IPS-18c (cell line): Measurements from ENCODE around the gene EFNB1.
"Not testable (repeated sequence)": the region's sequence is repeated elsewhere in the genome, so short reads cannot be mapped to it uniquely, and the experiment has no call there.

Experiments used
- H3K4me3 ChIP-seq: 2 replicates; pipeline ENCODE4 v1.7.0; 2013; ENCODE audit warnings: low read depth, mild to moderate bottlenecking, low read length, moderate library complexity; ENCODE audit not compliant: insufficient read depth
- H3K9me3 ChIP-seq: one replicate; pipeline ENCODE4 v1.6.1; 2013; ENCODE audit warnings: mild to moderate bottlenecking, low read length, moderate library complexity; ENCODE audit not compliant: control insufficient read depth, insufficient read depth

Gene EFNB1

DNA sequence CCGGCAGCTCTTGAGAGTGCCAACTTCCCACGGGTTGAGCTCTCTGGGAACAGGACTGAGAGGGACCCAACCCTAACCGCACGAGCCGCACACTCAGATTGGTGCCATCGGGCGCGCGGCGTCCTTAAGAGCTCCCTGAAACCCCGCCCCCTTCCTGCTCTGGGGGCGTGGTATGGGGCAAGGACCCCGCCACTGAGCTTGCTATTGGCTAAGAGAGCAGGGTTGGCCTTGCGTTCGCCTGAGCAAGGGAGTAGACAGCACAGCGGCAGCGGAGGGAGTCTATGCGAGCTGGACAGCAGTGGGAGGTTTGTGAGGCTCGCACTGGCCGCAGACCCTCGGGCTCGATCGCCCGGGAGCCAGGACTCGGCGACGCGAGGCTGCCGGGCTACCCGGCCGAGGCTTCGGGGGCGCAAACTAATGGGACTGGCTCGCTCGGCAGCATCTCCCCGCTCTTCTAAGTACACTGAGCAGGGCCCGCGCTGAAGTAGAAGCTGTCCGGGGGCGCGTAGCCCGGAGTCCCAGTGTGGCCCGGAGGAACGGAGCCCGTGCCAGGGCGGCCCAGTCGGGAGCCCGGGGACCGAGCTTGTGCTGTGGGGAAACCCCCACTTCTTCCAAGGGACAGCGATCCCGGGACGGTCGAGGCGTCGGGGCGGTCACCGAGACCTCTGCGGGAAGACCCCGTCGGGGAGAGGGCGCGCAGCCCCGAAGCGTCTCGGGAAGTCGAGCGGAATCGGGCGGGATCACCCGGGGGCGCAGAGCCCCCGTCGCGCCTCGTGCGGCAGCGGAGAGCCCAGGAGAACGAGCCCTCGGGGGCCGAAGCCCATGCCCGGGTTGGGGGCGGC, at the start of gene EFNB1:
Gene EFNB1 (plus strand): TSS at position 282 of the 842 bp plus-strand sequence. CDS start 756 bp downstream, outside the sequence.
- Histone ChIP-seq H3K4me3 (peak within 1 kb of the TSS; percentile 58), H3K9me3 (peaks cover 15% of the 10 kb centered on the region)

GRCh38 chrX:68781295-68781694, 47.5 kb upstream of the EFNB1 start:
- not testable (repeated sequence) for H3K9me3 ChIP-seq, H3K4me3 ChIP-seq

DNA sequence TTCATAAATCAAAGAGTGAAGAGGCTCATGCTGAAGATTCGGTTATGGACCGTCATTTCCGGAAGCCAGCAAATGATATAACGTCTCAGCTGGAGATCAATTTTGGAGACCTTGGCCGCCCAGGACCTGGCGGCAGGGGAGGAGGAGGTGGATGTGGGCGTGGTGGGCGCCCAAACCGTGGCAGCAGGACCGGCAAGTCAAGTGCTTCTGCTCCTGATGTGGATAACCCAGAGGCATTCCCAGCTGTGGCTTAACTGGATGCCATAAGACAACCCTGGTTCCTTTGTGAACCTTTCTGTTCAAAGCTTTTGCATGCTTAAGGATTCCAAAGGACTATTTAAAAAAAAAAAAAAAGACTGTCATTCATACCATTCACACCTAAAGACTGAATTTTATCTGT, 44.0 kb upstream of the EFNB1 start:
- peaks cover 2% of the 10 kb centered on the region for H3K9me3 ChIP-seq
- H3K4me3 ChIP-seq, result no peak overlapping the region

DNA sequence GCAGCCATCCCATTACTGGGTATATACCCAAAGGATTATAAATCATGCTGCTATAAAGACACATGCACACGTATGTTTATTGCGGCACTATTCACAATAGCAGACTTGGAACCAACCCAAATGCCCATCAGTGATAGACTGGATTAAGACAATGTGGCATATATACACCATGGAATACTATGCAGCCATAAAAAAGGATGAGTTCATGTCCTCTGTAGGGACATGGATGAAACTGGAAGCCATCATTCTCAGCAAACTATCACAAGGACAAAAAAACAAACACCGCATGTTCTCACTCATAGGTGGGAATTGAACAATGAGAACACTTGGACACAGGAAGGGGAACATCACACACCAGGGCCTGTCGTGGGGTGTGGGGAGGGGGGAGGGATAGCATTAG, 42.2 kb upstream of the EFNB1 start:
- H3K4me3 ChIP-seq, H3K9me3 ChIP-seq: not testable (repeated sequence)

GRCh38 chrX:68789966-68790365, 38.9 kb upstream of the EFNB1 start:
- Histone ChIP-seq H3K9me3 (peaks cover 2% of the 10 kb centered on the region), H3K4me3 (no peak overlapping the region)

- peaks cover 2% of the 10 kb centered on the region for H3K9me3 ChIP-seq
Measured at GRCh38 chrX:68792083-68792482, 36.7 kb upstream of the EFNB1 start.

DNA sequence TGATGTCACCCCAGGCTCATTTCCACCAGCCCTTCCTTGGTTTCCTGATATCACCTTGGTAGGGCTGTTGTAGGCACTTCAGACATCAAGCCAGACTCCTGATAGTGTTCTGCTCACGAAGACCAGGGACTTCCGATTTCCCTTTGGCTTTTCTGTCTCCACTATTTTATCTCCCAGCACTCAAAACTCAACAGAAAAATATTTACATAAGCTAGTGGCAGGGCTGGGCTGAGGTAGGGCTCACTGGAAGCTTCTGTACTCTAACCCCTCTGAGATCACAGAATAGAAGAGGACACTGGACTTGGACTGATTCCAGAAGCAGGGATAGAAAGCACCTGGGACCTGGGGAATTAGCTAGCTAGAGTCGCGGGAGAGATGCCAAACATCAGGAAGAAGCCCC, 34.4 kb upstream of the EFNB1 start:
- Histone ChIP-seq H3K9me3 (peaks cover 3% of the 10 kb centered on the region), H3K4me3 (no peak overlapping the region)

More at GRCh38 chrX:68792083-68792482, 36.7 kb upstream of the EFNB1 start:
- H3K4me3 ChIP-seq, result no peak overlapping the region

DNA sequence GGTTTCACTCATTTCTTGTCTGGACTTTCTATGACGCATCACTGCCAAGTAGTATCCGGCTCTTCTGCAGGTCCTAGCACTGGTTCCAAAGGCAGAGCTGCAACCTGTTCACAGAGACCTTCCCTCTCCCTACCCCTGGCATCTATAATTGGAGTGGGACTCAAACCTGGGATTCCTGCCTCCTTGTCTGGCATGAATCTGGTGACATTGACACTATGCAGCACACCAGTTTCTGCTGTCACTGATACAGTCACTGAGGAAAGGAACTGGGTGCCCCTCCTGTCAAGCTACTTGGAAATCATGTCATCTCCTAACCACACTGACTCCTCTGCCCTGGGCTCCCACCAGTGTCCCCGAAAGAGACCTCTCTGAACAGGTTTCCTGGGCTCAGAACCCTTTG, 33.1 kb upstream of the EFNB1 start:
- H3K4me3 ChIP-seq, result no peak overlapping the region
- peaks cover 5% of the 10 kb centered on the region for H3K9me3 ChIP-seq

- not testable (repeated sequence) for H3K9me3 ChIP-seq, H3K4me3 ChIP-seq
Measured at GRCh38 chrX:68798400-68798799, 30.4 kb upstream of the EFNB1 start.

GRCh38 chrX:68801737-68802290, 27.0 kb upstream of the EFNB1 start:
- Histone ChIP-seq H3K9me3 (peaks cover 9% of the 10 kb centered on the region), H3K4me3 (no peak overlapping the region)

DNA sequence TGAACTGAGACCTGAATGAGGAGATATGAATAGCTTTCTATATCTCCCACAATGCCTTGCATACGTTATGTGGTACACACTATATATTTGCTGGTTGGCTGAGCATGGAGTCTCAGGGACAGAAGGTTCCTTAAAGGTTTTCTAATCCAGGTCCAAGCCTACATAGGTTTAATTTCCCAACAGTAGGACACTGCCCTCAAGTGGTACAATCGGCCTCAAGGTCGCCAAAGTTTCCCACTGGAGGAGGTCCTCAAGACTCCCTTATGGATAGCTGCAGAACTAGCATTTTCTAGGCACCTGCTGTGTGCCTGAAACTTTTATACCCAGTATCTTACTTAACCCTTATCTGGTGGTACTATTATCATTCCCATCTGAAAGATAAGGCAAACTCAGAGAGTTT, 21.0 kb upstream of the EFNB1 start:
- Histone ChIP-seq H3K4me3 (no peak overlapping the region), H3K9me3 (peaks cover 6% of the 10 kb centered on the region)

- H3K9me3 ChIP-seq, result peaks cover 3% of the 10 kb centered on the region
- no peak overlapping the region for H3K4me3 ChIP-seq
Measured at GRCh38 chrX:68808686-68809357, 20.0 kb upstream of the EFNB1 start.

- Histone ChIP-seq H3K9me3 (peaks cover 6% of the 10 kb centered on the region), H3K4me3 (no peak overlapping the region)
Measured at GRCh38 chrX:68820476-68821110, 8.2 kb upstream of the EFNB1 start.

- H3K9me3 ChIP-seq, result peaks cover 8% of the 10 kb centered on the region
Measured at GRCh38 chrX:68821616-68822015, 7.2 kb upstream of the EFNB1 start.

GRCh38 chrX:68822641-68823410, 6.0 kb upstream of the EFNB1 start:
- Histone ChIP-seq H3K4me3 (no peak overlapping the region), H3K9me3 (peaks cover 8% of the 10 kb centered on the region)

More at GRCh38 chrX:68821616-68822015, 7.2 kb upstream of the EFNB1 start:
- H3K4me3 ChIP-seq, result no peak overlapping the region

DNA sequence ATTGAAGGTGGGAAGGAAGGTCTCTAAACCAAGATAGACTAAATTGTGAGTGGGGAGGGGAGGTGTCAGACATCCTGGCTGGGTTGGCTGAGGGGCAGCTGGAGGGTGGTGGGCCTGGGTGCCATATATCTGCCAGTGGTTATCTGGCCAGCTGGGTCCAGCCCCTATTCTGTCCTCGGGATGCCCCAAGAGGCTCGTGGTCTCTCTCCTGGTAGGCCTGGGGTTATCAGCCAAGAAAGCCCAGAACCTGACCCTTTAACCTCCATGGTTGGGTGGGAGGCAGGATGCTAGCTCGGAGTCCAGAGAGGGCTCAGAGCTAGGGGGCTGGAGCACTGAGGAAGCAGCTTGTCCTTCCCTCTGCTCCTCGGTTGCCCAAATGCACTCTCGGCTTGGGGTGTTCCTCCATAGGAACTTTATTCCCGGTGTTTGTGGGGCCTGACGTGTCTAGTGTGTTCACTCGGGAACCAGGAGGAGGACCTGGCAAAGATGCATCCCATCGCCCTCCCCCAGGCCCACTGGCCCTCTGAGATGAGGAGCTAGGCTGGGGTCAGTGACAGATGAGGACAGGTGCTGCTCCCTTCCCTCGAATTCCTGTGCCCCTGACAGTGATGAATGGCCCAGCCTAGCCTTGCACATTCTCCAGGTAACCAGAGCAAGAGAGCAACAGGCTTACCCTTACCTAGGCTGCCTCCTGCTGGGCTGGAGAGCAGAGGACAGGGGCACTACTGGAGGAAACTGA, 5.2 kb upstream of the EFNB1 start:
- H3K4me3 ChIP-seq, result no peak overlapping the region
- H3K9me3 ChIP-seq, result peaks cover 8% of the 10 kb centered on the region

DNA sequence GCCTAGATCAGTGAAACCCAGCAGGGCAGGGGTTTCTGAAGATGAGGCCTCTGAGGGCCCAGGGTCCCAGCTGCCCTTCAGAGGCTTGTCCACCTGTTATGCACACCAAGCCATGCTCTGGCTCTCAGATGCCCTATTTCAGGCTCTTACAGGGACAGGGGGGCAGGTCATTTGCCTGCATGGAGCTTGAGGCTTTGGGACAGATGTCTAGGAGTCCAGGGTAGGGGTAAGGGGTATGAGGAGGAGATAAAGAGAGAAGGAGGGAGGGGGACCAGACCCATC, 4.7 kb upstream of the EFNB1 start:
- Histone ChIP-seq H3K4me3 (no peak overlapping the region), H3K9me3 (peaks cover 8% of the 10 kb centered on the region)
